Chondrocyte (in vitro differentiated cells): ENCODE data around the gene OR10A3. TPM values are rescaled to one million over a fixed set of nuclear protein-coding genes. Genes with fewer than 3 reads are reported as not detected.

Experiments used
- DNase-seq: peaks from one replicate; pipeline ENCODE4 v3.0.0; 2021; ENCODE audit warnings: mixed read lengths, low spot score
- H3K27ac Mint-ChIP-seq: one replicate; pipeline ENCODE4 v1.8.0; 2021; ENCODE audit warnings: mild to moderate bottlenecking, moderate library complexity, mixed read lengths; ENCODE audit not compliant: unreplicated experiment
- H3K27me3 Mint-ChIP-seq: 2 replicates; pipeline ENCODE4 v1.8.0; 2021; ENCODE audit warnings: low read depth, mixed read lengths
- H3K36me3 Mint-ChIP-seq: 2 replicates; pipeline ENCODE4 v1.8.0; 2021; ENCODE audit warnings: low read depth, mixed read lengths
- H3K4me1 Mint-ChIP-seq: 2 replicates; pipeline ENCODE4 v1.8.0; 2021; ENCODE audit warnings: low read depth, mild to moderate bottlenecking, mixed read lengths
- H3K4me3 Mint-ChIP-seq: one replicate; pipeline ENCODE4 v1.8.0; 2021; ENCODE audit warnings: mild to moderate bottlenecking, moderate library complexity, mixed read lengths; ENCODE audit not compliant: unreplicated experiment
- H3K9me3 Mint-ChIP-seq: 2 replicates; pipeline ENCODE4 v1.8.0; 2021; ENCODE audit warnings: low read depth, mixed read lengths
- total RNA-seq: library from RNA; stranded (reverse); gene quantifications from 3 replicates; pipeline ENCODE4 v1.2.1, GENCODE V29; 2021
- TF ChIP-seq, protein P1 (sequence below): fragments of 200-600 bp; sonication (generic); IDR thresholded peaks from 2 replicates; pipeline ENCODE4 v1.5.0; 2021; ENCODE audit warnings: antibody characterized with exemption, mild to moderate bottlenecking, moderate library complexity

Gene OR10A3
- total RNA-seq, 1 donor from 2014 or later, result not detected

DNA sequence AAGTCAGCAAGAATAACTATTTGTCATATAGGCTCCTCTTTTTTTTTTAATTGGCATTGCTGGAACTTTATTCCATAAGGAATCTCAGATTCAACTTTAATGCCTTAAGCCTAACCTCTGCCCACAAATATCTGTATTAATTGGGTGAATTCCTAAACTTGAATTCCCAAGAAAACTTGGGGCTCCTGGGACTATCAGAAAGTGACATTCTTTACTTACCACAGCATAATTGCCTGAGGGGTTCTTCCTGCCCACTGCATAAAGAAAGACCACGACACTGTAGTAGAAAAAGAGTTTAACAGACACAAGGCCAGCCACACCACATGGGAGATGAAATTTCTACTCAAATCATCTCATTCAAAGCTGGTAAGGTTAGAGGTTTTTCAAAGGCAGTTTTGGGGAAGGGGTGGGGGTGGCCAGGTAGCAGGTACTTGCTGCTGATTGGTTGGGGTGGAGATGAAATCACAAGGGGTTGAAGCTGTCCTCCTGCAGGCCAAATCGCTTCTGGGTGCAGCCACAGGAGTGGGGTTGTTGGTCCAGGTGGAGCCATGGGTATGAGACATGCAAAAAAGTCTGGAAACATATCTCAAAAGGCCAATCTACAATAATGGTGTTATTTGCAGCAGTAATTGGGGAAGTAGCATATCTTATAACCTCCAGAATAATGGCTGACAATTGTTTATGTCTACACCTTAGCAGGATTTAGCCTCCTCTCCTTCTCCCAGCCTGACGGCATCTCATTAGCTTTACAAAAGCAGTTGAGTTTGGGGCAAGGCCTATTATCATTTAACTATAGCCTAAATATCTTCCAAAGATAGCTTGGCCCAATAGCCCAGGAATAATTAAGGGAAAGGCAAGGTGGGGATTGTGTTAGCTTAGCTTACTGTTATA lies 28.5 kb upstream of the OR10A3 start:
- Mint-ChIP-seq H3K27ac (peak overlapping the region; percentile 29), H3K9me3 (no peaks in the 10 kb centered on the region), H3K4me3 (no peak overlapping the region), H3K27me3 (no peaks in the 10 kb centered on the region), H3K36me3 (no peaks in the 10 kb centered on the region), H3K4me1 (peaks cover 73% of the 10 kb centered on the region)
- no peak for DNase-seq
- TF ChIP-seq, protein P1, sequence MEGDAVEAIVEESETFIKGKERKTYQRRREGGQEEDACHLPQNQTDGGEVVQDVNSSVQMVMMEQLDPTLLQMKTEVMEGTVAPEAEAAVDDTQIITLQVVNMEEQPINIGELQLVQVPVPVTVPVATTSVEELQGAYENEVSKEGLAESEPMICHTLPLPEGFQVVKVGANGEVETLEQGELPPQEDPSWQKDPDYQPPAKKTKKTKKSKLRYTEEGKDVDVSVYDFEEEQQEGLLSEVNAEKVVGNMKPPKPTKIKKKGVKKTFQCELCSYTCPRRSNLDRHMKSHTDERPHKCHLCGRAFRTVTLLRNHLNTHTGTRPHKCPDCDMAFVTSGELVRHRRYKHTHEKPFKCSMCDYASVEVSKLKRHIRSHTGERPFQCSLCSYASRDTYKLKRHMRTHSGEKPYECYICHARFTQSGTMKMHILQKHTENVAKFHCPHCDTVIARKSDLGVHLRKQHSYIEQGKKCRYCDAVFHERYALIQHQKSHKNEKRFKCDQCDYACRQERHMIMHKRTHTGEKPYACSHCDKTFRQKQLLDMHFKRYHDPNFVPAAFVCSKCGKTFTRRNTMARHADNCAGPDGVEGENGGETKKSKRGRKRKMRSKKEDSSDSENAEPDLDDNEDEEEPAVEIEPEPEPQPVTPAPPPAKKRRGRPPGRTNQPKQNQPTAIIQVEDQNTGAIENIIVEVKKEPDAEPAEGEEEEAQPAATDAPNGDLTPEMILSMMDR, result no peak

DNA sequence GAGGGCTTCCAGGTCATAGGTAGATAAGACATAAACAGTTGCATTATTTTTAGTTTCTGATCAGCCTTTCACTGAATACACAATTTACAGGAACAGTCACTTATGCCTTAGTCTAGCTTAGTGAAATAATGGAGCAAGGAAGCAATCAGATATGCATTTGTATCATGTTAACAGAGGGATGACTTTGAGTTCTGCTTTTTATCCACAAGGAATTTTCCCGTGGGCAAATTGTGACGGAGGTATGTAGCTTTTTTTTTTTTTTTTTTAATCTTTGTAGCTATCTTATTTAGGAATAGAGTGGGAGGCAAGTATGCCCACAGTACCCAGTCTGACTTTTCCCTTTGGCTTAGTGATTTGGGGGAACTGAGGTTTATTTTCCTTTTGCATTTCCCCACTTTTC lies 27.2 kb upstream of the OR10A3 start:
- Mint-ChIP-seq H3K36me3 (no peaks in the 10 kb centered on the region), H3K4me3 (no peak overlapping the region), H3K27ac (peak overlapping the region; percentile 58), H3K4me1 (peaks cover 78% of the 10 kb centered on the region), H3K9me3 (no peaks in the 10 kb centered on the region), H3K27me3 (no peaks in the 10 kb centered on the region)
- DNase-seq, result no peak
- TF ChIP-seq, protein P1, result no peak

DNA sequence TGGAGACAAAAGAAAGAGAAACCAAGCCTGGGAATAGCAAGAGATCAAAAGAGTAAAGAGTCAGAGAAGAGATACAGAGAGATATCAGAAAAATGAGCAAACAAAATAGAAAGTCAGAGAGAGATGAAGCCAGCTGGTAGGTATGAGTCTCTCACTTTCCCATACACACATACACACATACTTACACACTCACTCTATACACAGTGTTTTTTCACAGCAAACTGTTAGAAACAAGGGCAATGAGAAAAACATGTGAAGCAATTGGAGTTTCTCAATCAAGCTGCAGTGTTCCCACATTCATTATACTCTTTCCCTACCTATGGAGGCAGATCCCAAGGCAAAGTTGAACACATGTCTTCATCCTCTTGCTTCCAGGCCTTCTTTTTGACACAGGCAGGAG lies 26.3 kb upstream of the OR10A3 start:
- H3K4me1 Mint-ChIP-seq, result peaks cover 74% of the 10 kb centered on the region
- DNase-seq, result no peak
- H3K27ac Mint-ChIP-seq, result peak overlapping the region; percentile 58
- no peaks in the 10 kb centered on the region for H3K36me3 Mint-ChIP-seq
- no peaks in the 10 kb centered on the region for H3K9me3 Mint-ChIP-seq
- no peak overlapping the region for H3K4me3 Mint-ChIP-seq
- TF ChIP-seq, protein P1, result no peak
- no peaks in the 10 kb centered on the region for H3K27me3 Mint-ChIP-seq

DNA sequence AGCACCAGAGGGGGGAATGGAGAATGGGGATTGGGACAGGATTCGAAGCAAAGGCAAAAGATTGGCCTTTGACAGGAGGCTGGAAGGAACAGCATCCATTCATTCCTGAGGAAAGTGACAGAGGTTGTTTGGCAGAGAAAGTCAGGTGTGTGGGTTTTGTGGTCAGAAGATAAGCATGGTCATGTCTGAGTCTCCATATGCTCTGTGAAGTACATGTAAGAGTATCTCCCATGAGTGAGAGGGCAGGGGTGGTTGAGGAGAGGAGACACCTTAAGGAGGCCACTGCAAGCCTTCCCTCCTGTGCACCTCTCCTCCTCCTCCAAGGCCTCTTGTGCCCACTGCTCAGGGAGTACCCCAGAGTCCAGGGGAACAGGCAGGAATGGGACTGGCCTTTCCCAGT lies 25.6 kb upstream of the OR10A3 start:
- H3K36me3 Mint-ChIP-seq, result no peaks in the 10 kb centered on the region
- H3K27me3 Mint-ChIP-seq, result no peaks in the 10 kb centered on the region
- no peak overlapping the region for H3K27ac Mint-ChIP-seq
- no peak overlapping the region for H3K4me3 Mint-ChIP-seq
- TF ChIP-seq, protein P1, result no peak
- no peaks in the 10 kb centered on the region for H3K9me3 Mint-ChIP-seq
- no peak for DNase-seq
- H3K4me1 Mint-ChIP-seq, result peaks cover 67% of the 10 kb centered on the region

DNA sequence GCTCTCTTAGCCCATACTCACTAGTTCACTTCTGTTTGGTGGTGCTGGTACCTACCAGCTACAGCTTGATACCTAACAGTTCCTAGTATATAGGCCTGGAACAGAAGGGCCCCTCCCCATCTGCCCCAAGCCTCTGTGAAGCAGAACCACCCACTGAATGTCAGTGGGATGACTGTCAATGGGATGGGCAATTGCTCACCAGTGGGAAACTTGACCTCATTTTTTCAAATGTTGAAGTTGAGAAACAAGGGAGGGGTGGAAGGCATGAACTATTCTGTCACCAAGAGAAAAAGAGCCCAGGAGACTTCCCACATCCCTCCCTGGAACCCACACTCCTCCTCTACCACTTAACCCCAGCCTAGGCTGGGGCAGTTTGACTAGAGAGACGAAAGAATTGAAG lies 23.9 kb upstream of the OR10A3 start, which contains the start of gene NLRP10:
TSS of gene NLRP10 (minus strand) at position 62 of the 400 bp plus-strand sequence. CDS start 1,952 bp downstream, outside the sequence.
- peak within 1 kb of the TSS; percentile 78 for H3K27ac Mint-ChIP-seq
- H3K4me3 Mint-ChIP-seq, result no peak within 1 kb of the TSS

More for the DNA sequence above, 23.9 kb upstream of the OR10A3 start, which contains the start of gene NLRP10:
- H3K36me3 Mint-ChIP-seq, result no peaks in the 10 kb centered on the region
- peaks cover 57% of the 10 kb centered on the region for H3K4me1 Mint-ChIP-seq
- no peaks in the 10 kb centered on the region for H3K9me3 Mint-ChIP-seq
- no peaks in the 10 kb centered on the region for H3K27me3 Mint-ChIP-seq
- DNase-seq, result no peak
- TF ChIP-seq, protein P1, result no peak
